Esophagus (tissue), 2 donors: Measurements from ENCODE around the gene ZMYND15. TPM values are rescaled to one million over a fixed set of nuclear protein-coding genes. Genes with fewer than 3 reads are reported as not detected.
"Not testable (repeated sequence)": the region's sequence is repeated elsewhere in the genome, so short reads cannot be mapped to it uniquely, and the experiment has no call there.

Experiments
- H3K27ac ChIP-seq, 2 donors: one replicate each; pipeline ENCODE4 v1.5.1; 2013; ENCODE audit warnings: low read depth in 2 of 2, mild to moderate bottlenecking in 2 of 2, inconsistent platforms in 1 of 2, low read length in 1 of 2, moderate library complexity in 1 of 2
- H3K27me3 ChIP-seq, 2 donors: one replicate each; pipeline ENCODE4 v1.6.1; 2013; ENCODE audit warnings: low read length in 2 of 2, control low read depth in 1 of 2, mild to moderate bottlenecking in 1 of 2; ENCODE audit not compliant: insufficient read depth in 2 of 2, control insufficient read depth in 1 of 2
- H3K36me3 ChIP-seq, 2 donors: one replicate each; pipeline ENCODE4 v1.6.1; 2013; ENCODE audit warnings: low read length in 1 of 2; ENCODE audit not compliant: control insufficient read depth in 2 of 2, insufficient read depth in 2 of 2
- H3K4me1 ChIP-seq, 2 donors: one replicate each; pipeline ENCODE4 v1.6.1; 2013; ENCODE audit warnings: low read length in 1 of 2; ENCODE audit not compliant: control insufficient read depth in 2 of 2, insufficient read depth in 2 of 2
- H3K4me3 ChIP-seq, 2 donors: one replicate each; pipeline ENCODE4 v1.5.1; 2013; ENCODE audit warnings: low read length in 2 of 2, mild to moderate bottlenecking in 2 of 2, low read depth in 1 of 2, moderate library complexity in 1 of 2
- H3K9me3 ChIP-seq, 2 donors: one replicate each; pipeline ENCODE4 v1.6.1; 2013; ENCODE audit warnings: mild to moderate bottlenecking in 2 of 2, low read depth in 1 of 2, low read length in 1 of 2, moderate library complexity in 1 of 2; ENCODE audit not compliant: control insufficient read depth in 2 of 2, insufficient read depth in 1 of 2
- WGBS, 2 donors: extraction: QIAGEN DNeasy Blood & Tissue Kit; methylation state at CpG; one replicate each; pipeline ENCODE4 v1.1.7; 2013; 5-methylcytosine and 5-hydroxymethylcytosine counted together
- polyA plus RNA-seq, 2 donors: library from polyadenylated mRNA; stranded (reverse); fragments of 200-250 nt; gene quantifications; one replicate each; pipeline ENCODE4 v1.2.3, GENCODE V29; 2013
- donor health status: healthy with polysubstance abuse.
- donor health status: Bipolar disorder and iron deficiency.

ZMYND15 gene, protein sequence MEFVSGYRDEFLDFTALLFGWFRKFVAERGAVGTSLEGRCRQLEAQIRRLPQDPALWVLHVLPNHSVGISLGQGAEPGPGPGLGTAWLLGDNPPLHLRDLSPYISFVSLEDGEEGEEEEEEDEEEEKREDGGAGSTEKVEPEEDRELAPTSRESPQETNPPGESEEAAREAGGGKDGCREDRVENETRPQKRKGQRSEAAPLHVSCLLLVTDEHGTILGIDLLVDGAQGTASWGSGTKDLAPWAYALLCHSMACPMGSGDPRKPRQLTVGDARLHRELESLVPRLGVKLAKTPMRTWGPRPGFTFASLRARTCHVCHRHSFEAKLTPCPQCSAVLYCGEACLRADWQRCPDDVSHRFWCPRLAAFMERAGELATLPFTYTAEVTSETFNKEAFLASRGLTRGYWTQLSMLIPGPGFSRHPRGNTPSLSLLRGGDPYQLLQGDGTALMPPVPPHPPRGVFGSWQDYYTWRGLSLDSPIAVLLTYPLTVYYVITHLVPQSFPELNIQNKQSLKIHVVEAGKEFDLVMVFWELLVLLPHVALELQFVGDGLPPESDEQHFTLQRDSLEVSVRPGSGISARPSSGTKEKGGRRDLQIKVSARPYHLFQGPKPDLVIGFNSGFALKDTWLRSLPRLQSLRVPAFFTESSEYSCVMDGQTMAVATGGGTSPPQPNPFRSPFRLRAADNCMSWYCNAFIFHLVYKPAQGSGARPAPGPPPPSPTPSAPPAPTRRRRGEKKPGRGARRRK
- polyA plus RNA-seq: under 1 TPM; 0.82 to 0.96 TPM

- WGBS, 2 donors: 0% methylated on average over 89 to 100 of the region's 100 CpGs
- H3K9me3 ChIP-seq: no peaks in the 10 kb centered on the region
- no peaks in the 10 kb centered on the region for H3K36me3 ChIP-seq
- H3K4me1 ChIP-seq: peaks cover 3 to 5% of the 10 kb centered on the region in 2 donors
- H3K4me3 ChIP-seq: peak within 1 kb of the TSS; percentile 73 to 81
- peak within 1 kb of the TSS; percentile 58 to 62 for H3K27ac ChIP-seq
- H3K27me3 ChIP-seq: no peaks in the 10 kb centered on the region
Measured at GRCh38 chr17:4739122-4740024, at the start of gene ZMYND15, which contains the start of gene CXCL16. TSS of gene ZMYND15 (plus strand) at chr17:4739833. CDS start at chr17:4740549, 716 bp downstream. TSS of gene CXCL16 (minus strand) at chr17:4739928. CDS start at chr17:4739339, 589 bp downstream.

DNA sequence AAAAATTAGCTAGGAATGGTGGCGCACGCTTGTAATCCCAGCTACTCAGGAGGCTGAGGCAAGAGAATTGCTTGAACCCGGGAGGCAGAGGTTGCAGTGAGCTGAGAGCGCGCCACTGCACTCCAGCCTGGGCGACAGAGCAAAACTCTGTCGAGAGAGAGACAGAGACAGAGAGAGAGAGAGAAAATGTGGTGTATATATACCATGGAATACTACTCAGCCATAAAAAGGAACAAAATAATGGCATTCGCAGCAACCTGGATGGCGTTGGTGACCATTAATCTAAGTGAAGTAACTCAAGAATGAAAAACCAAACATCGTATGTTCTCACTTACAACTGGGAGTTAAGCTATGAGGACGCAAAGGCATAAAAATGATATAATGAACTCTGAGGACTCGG lies 49.8 kb upstream of the ZMYND15 start:
- 90 to 92% methylated on average over 12 of the region's 12 CpGs for WGBS, 2 donors
- not testable (repeated sequence) for H3K4me3 ChIP-seq, H3K4me1 ChIP-seq, H3K27me3 ChIP-seq, H3K9me3 ChIP-seq, H3K27ac ChIP-seq, H3K36me3 ChIP-seq

DNA sequence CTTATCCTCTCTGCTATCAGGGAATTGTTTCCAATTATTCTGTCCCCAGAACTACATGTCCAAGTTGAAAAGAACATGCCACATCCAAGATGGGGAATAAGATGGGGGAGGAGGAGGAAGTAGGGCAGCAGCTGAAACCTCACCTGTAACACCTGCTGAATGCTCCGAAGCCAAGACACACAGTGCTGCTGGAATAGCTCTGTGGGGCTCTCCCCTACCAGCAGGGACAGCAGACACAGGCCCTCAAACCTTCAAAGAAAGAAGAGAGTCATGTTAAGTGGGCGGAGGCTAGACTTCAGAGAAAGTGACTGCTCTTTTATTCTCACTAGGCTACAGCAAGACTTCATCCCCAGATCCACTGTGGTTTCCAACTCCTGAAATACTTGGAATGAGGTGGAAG lies 48.9 kb upstream of the ZMYND15 start:
- WGBS, 2 donors: 81 to 87% methylated on average over 2 of the region's 2 CpGs
- Histone ChIP-seq H3K27ac (no peak overlapping the region), H3K36me3 (peaks cover 2% of the 10 kb centered on the region in 2 donors), H3K27me3 (no peaks in the 10 kb centered on the region), H3K4me1 (no peaks in the 10 kb centered on the region), H3K4me3 (no peak overlapping the region), H3K9me3 (no peaks in the 10 kb centered on the region)

GRCh38 chr17:4691686-4692085 lies 47.9 kb upstream of the ZMYND15 start:
- Histone ChIP-seq H3K4me1 (no peaks in the 10 kb centered on the region), H3K4me3 (no peak overlapping the region), H3K27me3 (no peaks in the 10 kb centered on the region), H3K36me3 (peaks cover 2% of the 10 kb centered on the region in 2 donors), H3K9me3 (no peaks in the 10 kb centered on the region), H3K27ac (no peak overlapping the region)
- WGBS, 2 donors: 68 to 73% methylated on average over 8 of the region's 8 CpGs

DNA sequence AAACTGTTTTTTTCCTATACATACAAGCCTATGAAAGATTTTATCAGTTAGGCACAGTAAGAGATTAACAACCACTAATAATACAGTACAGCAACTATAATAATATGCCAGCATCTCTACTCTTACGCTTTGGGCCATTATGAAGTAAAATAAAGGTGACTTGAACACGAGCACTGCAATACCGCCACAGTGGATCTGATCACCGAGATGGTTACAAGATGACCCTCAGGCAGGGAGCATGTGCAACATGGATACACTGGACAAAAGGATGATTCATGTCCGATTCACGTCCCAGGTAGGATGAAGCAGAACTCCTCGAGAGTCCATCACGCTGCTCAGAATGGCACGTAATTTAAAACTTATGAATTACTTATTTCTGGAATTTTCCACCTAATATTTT lies 46.2 kb upstream of the ZMYND15 start:
- H3K4me1 ChIP-seq: no peaks in the 10 kb centered on the region
- H3K36me3 ChIP-seq: peaks cover 2 to 4% of the 10 kb centered on the region in 2 donors
- H3K4me3 ChIP-seq: no peak overlapping the region
- H3K27me3 ChIP-seq: no peaks in the 10 kb centered on the region
- no peak overlapping the region for H3K27ac ChIP-seq
- H3K9me3 ChIP-seq: no peaks in the 10 kb centered on the region
- 84 to 87% methylated on average over 9 of the region's 9 CpGs for WGBS, 2 donors

DNA sequence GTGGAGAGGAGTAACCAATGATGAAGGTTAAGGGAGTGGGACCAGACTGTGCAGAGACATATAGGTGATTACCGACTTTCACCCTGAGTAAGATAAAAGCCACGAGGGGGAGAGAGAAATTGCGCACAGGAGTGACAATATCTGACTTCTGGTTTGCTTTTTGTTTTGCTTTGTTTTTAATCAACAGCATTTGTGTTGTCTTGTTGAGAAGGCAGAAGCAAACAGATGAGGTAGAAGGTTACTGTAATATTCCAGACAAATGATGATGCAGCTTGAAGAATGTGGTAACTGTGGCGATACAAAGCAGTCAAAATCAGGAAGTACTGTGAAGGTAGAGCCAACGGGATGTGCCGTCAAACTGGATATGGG lies 43.2 kb upstream of the ZMYND15 start:
- no peaks in the 10 kb centered on the region for H3K4me1 ChIP-seq
- WGBS, 2 donors: 67 to 69% methylated on average over 6 of the region's 6 CpGs
- H3K27me3 ChIP-seq: no peaks in the 10 kb centered on the region
- H3K36me3 ChIP-seq: peaks cover 0 to 2% of the 10 kb centered on the region in 2 donors
- no peak overlapping the region for H3K4me3 ChIP-seq
- no peak overlapping the region for H3K27ac ChIP-seq
- H3K9me3 ChIP-seq: no peaks in the 10 kb centered on the region

GRCh38 chr17:4699401-4700056 lies 40.1 kb upstream of the ZMYND15 start:
- WGBS, 2 donors: 80 to 86% methylated on average over 13 of the region's 13 CpGs
- not testable (repeated sequence) for H3K27ac ChIP-seq, H3K4me1 ChIP-seq

GRCh38 chr17:4701116-4701515 lies 38.5 kb upstream of the ZMYND15 start:
- no peak overlapping the region for H3K27ac ChIP-seq
- no peaks in the 10 kb centered on the region for H3K9me3 ChIP-seq
- no peak overlapping the region for H3K4me3 ChIP-seq
- 66 to 69% methylated on average over 1 of the region's 1 CpG for WGBS, 2 donors
- no peaks in the 10 kb centered on the region for H3K27me3 ChIP-seq
- H3K36me3 ChIP-seq: peaks cover 0 to 2% of the 10 kb centered on the region in 2 donors
- peaks cover 0 to 2% of the 10 kb centered on the region in 2 donors for H3K4me1 ChIP-seq

More at GRCh38 chr17:4699401-4700056, 40.1 kb upstream of the ZMYND15 start:
- H3K9me3 ChIP-seq, H3K27me3 ChIP-seq, H3K36me3 ChIP-seq, H3K4me3 ChIP-seq: not testable (repeated sequence)

DNA sequence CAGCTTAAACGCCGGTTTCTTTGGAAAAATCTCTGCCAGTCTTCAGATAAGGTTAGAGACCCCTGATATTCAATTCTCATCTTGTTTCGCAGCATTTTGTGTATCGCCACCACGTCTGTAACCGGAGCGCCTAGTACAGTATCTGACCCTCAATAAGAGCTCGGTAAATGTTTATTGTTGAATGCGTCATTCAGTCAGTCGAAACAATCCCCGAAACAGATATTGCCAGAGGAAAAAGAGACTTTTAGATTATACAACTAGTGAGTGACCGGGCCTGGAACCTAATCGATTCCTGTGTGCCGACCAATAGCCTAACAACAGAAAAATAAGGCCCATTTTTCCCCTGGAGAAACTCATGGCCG lies 36.3 kb upstream of the ZMYND15 start:
- H3K27me3 ChIP-seq: no peaks in the 10 kb centered on the region
- H3K36me3 ChIP-seq: no peaks in the 10 kb centered on the region
- H3K4me3 ChIP-seq: peak overlapping the region; percentile 66 to 80
- no peaks in the 10 kb centered on the region for H3K9me3 ChIP-seq
- peaks cover 0 to 2% of the 10 kb centered on the region in 2 donors for H3K4me1 ChIP-seq
- 4 to 6% methylated on average over 15 of the region's 15 CpGs for WGBS, 2 donors
- peak overlapping the region in 1 of 2 donors; percentile 65 for H3K27ac ChIP-seq
